Right ventricle myocardium superior (tissue), 1 donor: Measurements from ENCODE around the gene RBM28. TPM values are rescaled to one million over a fixed set of nuclear protein-coding genes. Genes with fewer than 3 reads are reported as not detected.

Experiments used
- ATAC-seq: fragments of 200-7000 bp; cut with Tn5 transposase; one replicate; pipeline ENCODE4 v1.9.1; 2020; ENCODE audit warnings: mild to moderate bottlenecking; ENCODE audit not compliant: poor library complexity
- DNase-seq: peaks from one replicate; pipeline ENCODE4 v3.0.0-alpha.2; 2020
- intact Hi-C: fragments of 100-400 bp; cut with DNase I; formaldehyde crosslinking; loops from one replicate; pipeline ENCODE4 v1.11.2; 2022
- total RNA-seq: library from RNA; stranded (reverse); fragmentation: NEBNext Ultra II Directional; extraction: Animal tissue kit (Norgen Biotek cat#: 25700); gene quantifications from one replicate; pipeline ENCODE4 v1.2.1, GENCODE V29; 2021
- donor health status: DM: no; HTN: yes; CAD: no; lungs with severe emphysema.

The RBM28 gene
- total RNA-seq, 1 donor from 2014 or later: 30.3 TPM

DNA sequence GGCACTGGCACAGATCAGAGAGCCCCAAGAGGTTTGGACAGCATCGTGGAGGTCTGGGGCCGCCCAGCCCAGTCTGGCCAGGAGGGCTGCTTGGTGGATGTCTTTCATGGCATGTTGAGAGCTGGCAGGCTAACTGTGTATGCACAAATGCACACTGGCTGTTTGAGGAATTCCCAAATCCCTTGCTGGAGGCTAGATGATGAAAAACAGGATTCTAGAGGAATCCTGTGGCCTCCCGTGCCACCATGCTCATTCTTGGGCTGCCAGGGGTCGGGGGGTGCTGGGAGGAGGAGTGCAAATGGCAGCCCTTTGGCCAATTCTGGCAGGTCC lies 76.1 kb downstream of the RBM28 start:
- DNase-seq (no peak), ATAC-seq (no peak)
- intact Hi-C loops: no loop called here

DNA sequence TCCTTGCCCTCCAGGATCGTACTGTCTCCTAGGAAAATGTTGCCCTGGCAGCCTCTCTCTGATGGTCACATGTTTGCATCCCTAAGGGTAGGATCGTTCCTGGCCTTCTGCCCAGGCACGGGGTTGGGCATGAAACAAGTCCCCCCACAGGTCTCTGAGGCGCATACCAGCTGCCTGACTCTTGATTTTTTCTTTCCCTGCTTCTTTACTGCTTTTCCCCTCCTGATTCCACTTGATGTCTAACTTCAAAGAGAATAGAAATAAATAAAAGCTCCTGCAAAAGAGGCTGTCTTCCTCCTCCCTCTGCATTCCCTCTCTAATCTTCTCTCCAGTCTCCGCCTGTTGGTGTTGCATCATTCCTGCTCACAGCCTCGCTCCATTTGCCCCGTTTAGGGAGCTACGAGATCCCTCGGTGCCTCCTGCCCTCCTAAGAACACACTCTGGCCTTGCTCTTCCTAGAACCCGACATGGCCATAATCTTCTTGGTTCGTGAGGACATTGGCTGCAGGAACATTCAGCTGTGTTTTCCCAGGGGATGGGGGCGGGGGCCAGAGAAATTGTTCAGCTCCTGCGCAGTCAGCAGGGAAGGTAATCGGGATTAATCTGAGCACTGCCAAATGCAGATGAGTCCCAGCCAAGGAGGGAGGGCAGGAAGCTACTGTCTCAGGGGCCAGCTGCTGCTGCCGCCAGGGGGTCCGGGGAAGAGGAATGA lies 76.7 kb downstream of the RBM28 start:
- intact Hi-C loops: no loop called here
- ATAC-seq (peak; percentile 78), DNase-seq (peak; percentile 72)

DNA sequence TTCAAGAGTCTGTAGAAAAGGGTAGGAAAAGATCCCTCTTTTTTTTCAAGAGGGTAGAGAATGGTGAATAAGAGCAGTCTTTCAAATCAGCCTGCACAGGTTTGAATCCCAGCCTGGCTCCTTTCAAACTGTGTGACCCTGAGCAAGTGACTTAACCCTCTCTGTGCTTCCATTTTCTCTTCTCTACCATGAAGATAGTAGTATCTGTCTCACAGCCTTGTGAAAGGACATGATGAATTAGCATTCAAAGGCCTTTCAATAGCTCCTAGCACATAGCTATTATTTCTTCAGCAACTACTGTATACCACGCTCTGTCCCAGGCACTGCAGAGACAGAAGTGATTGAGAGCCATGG lies 77.2 kb downstream of the RBM28 start:
- DNase-seq (no peak), ATAC-seq (no peak)
- intact Hi-C loops: no loop called here

DNA sequence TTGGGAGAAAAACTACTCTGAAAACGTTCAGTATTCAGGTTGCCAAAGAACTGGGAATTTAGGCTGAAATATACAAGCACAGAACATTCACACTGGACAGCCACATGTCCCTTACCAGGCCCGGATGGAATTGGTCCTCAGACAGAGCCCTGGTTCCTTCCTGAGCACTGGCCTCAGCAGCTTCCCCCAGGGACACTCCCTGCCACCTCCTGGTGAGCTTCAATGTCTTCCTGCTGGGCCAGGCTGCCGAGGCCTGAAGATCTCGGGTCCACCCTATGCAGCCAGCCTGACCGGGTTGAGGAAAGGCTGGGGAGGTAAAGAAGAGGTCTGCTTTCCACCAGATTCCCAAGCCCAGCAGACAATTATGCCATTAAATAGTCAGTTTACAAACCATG lies 77.8 kb downstream of the RBM28 start:
- intact Hi-C loops: no loop called here
- ATAC-seq (no peak), DNase-seq (no peak)

DNA sequence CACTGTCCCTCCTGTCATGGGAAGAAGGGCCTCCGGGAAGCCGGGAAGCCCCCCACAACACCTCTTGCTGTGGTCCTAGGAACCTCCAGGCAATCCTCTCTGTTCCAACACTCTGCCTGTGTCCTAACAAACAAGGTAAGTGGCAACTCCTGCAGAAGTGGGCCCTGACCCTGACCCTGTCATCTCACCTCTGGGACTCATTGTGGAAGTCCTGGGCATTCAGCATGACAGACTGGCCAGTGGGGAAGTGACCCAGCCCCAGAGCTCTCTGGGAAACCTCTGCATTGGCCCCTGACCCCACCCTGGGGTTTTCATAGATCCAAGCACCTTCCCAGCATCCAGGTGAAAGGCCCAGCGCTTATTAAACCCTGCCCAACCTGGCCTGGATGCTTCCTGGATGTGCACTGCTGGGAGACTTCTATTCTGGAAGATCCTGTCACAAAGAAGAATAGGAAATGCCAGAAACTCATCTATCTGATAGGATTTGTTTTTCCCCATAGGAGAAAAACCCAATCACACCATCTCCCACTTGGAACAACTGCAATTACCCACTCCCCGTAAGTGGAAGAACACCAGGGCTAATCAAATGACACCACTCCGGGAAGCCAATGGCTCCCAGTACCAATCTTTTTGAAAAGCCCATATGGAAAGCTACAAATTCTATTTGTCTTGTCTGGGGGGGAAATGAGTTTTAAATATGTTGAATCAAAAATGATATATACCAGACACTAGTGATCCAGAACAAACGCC lies 78.4 kb downstream of the RBM28 start:
- DNase-seq: no peak
- no peak for ATAC-seq
- intact Hi-C loops: no loop called here

DNA sequence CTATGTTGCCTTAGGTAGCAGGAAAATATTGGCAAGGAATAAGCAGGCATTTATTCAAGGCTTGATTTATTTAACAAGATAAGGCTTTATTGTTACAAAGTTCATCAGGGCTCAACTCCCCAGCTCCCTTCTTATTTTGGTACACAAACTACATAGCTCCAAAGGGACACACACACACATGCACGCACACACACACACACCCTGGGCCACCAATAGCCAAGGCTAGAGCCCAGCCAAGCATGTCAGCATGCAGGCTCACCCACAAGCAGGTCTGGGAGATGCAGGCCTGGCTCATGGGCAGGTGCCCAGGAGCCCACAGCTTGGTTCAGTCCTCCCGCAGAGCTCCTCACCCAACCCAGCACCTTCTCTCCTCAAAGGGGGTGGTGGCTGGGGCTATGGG lies 79.2 kb downstream of the RBM28 start:
- ATAC-seq: no peak

DNA sequence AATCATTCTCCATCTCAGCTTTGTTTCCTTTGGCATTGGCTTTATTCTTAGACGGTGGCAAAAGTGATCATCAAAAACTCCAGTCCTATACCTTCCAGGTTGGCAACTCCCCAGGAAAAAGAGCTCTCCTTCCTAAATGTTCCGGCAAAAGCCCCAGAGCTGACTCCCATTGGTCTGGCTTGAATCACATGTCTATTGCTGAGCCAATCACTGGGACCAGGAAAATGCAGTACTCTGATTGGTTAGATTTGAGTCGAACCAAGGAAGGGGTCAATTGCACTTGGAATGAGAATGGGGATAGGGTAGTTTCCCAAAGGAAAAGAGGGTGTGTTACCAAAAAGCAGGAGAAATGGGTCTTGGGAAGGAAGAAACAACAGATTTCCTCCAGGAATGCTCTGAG lies 80.3 kb downstream of the RBM28 start:
- ATAC-seq (no peak), DNase-seq (no peak)
- intact Hi-C loops: no loop called here

More for the DNA sequence above, 79.2 kb downstream of the RBM28 start:
- no peak for DNase-seq
- intact Hi-C loops: no loop called here

DNA sequence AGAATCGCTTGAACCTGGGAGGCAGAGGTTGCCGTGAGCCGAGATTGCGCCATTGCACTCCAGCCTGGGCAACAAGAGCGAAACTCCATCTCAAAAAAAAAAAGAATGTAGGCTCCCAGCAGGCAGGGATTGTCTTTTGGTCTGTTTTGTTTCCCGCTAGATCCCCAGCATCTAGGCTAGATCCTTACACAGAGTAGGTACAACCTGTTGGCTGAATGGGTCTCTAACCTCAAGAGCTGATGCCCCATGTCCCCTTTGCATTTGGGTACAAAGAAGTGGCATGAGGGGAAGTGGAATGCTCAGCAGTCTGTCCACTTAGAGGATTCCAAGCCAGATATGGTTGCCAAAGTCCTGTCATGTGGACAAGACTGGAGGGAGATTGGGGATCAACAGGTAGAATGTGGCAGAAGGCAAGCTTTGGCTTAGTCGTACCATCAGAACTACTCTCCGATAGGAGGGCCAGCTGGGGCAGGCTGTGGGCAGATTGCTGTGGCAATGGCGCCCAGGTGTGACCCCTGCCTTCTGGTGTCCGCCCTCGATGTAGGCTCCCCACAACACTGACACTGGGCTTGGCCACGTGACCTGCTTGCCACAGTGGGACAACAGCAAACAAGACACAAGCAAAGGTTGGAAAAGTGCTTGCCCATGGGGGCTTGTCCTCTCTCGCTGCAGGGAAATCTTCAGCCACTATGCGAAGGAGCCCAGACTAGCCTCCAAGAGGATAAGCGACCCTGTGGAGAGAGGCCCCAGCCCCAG lies 81.3 kb downstream of the RBM28 start:
- intact Hi-C loops: no loop called here
- no peak for ATAC-seq
- DNase-seq: no peak

DNA sequence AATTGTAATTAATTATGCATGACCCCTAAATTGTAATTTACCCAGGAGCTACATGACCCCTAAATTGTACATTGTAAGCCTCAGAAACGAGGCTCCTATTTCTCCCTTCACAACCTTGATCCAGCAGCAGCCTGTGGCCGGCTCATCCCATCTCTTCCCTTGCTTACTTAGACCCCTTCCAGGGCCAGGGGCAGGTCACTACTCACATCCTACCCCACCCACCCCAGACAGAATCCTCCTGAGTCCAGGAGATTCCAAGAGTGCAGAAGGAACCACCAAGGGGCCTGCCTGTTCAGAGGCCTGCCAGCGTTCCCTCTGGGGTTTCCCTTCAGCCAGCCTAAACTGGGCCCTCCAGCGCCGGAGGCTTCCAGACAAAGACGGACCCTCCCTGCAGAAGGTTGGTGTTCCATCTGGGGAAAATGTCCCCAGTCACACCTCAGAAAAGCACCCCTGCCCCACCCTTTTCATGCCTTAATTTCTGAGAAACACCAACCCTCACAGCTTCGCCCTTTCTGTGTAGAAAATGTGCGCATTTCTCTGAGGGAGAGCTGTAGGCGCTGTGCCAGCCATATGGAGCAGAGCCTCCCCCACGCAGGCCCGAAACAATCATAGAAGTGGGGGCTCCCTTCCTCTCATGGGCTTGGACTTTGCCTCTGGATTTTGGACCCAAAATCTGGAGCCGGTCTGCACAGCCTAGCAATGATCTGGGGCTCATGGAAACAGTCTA lies 83.5 kb downstream of the RBM28 start:
- intact Hi-C loops: no loop called here
- ATAC-seq: no peak

DNA sequence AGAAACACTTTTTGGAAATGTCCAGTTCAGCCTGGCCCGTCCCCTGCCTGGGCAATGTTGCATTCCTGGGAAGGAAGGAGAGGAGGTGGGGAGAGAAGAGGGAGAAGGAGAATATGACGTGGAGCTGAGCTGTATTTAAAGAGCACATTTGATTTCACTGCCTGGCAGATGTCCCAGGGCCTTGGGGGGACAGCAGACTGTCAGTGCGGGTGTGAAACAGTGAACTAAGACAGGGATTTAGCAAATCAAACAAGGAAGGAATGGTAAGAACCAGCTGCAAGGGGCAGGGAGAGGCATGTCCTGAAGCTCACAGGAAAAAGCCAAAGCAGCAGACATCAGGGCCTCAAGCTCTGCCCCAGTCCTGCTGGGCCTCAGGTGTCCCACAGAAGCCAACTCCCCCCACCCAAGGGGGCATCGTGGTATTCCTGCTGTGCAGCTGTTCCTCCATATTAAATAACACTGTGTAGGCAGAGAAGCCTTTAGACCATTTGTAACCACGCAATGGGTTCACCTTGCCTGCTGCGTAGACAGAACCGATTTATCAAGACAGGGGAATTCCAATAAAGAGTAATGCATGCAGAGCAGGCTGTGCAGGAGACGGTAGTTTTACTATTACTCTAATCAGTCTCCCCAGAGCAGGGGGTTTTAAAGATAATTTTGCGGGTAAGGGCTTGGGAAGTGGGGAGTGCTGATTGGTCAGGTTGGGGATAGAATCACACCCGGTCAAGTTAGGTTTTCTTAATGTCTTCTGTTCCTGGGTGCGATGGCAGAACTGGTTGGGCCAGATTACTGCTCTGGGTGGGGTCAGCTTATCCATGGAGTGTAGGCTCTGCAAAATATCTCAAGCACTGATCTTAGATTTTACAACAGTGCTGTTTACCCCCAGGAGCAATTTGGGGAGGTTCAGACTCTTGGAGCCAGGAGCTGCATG lies 84.3 kb downstream of the RBM28 start:
- no peak for DNase-seq
- intact Hi-C loops: no loop called here
- ATAC-seq: no peak

More for the DNA sequence above, 83.5 kb downstream of the RBM28 start:
- no peak for DNase-seq

DNA sequence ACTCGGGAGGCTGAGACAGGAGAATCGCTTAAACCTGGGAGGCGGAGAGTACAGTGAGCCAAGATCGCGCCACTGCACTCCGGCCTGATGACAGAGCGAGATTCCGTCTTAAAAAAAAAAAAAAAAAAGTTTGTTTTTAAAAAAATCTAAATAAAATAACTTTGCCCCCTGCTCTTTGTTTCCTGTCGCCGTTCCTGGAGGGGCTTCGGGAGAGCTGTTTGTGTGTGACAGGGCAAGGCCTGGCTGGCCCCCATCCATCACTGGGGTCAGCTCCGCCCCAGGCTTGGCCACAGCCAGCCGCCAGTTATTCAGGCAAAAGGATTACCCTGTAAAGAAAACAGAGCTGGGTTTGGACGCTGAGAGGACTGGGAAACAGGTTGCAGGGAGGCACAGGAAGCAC lies 86.2 kb downstream of the RBM28 start:
- DNase-seq: no peak
- ATAC-seq: no peak
- intact Hi-C loops: no loop called here

DNA sequence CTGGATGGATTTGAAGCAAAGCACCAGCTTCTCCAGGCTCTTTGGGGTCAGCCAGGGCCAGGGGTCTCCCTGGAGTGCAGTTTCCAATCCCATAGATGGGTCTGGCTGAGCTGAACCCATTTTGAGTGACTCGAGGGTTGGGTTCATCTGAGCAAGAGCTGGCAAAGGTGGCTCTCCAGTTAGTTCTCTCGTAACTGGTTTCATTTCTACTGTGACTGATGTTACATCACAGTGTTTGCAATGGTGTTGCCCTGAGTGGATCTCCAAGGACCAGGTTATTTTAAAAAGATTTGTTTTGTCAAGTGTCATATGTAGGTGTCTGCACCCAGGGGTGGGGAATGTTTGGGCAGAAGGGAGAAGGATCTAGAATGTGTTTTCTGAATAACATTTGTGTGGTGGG lies 88.4 kb downstream of the RBM28 start:
- no peak for ATAC-seq
- intact Hi-C loops: no loop called here
- no peak for DNase-seq

DNA sequence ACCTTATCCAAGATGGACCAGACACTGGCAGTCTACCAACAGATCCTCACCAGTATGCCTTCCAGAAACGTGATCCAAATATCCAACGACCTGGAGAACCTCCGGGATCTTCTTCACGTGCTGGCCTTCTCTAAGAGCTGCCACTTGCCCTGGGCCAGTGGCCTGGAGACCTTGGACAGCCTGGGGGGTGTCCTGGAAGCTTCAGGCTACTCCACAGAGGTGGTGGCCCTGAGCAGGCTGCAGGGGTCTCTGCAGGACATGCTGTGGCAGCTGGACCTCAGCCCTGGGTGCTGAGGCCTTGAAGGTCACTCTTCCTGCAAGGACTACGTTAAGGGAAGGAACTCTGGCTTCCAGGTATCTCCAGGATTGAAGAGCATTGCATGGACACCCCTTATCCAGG lies 89.2 kb downstream of the RBM28 start:
- intact Hi-C loops: no loop called here
- DNase-seq: no peak
- no peak for ATAC-seq

DNA sequence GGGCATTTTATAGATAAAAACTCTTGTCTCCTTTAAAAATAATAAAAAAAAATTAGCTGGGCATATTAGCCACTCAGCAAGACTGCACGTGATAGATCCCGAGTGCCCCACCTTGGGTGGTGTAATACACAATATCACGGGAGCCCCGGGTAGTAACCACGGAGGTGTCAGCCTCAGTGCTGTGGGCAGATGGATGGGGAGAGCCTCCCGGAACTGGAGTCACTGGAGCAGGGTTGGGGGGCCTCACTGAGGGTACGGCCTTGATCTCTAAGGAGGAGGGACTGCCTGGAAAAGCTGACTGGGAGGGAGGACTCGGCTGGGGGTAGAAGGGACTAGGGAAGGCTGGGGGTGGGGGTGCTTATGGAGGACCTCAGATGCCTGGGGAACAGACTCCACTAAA lies 90.0 kb downstream of the RBM28 start:
- ATAC-seq (no peak), DNase-seq (no peak)
- intact Hi-C loops: no loop called here

DNA sequence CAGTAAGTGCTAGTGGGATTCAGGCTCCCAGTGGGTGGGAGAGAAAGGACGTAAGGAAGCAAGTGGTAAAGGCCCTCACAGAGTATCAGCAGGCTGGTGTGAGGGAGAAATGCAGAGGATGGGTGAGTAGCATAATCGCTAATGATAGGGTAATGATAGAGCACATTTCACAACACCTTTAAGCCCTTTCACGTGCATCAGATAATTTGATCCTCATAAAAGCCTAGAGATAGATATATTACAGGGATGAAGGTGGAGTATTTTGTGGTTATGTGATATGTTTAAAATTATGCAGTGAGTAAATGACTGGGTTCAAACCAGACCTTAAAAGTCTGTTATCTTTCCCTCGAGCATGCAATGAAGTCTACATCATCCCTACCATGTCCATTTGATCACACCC lies 92.4 kb downstream of the RBM28 start:
- DNase-seq (no peak), ATAC-seq (no peak)
- intact Hi-C loops: no loop called here
